Gastrocnemius medialis (tissue), 4 donors: Measurements from ENCODE around the gene SEMA4C.

Experiments
- CTCF ChIP-seq, 5 experiments: fragments of 450-650 bp in 3 of 5; fragments of 200-600 bp in 2 of 5; sonication (generic) in 2 of 5; IDR thresholded peaks in 4 of 5; conservative IDR thresholded peaks in 1 of 5; 1 replicate in 4 of 5; 2 replicates in 1 of 5; pipeline ENCODE4 v1.5.1; 2016 to 2019; ENCODE audit warnings: antibody characterized with exemption in 5 of 5, mild to moderate bottlenecking in 3 of 5, moderate library complexity in 3 of 5
- POLR2A ChIP-seq, 2 donors: fragments of 450-650 bp; IDR thresholded peaks; one replicate each; pipeline ENCODE4 v1.6.1; 2017; ENCODE audit warnings: antibody characterized with exemption in 2 of 2, mild to moderate bottlenecking in 2 of 2, moderate library complexity in 2 of 2

- TF ChIP-seq CTCF (IDR thresholded peaks at IDR 0.05 in 4 of 5, conservative IDR thresholded peaks at IDR 0.05 in 1 of 5) = no peak
- TF ChIP-seq POLR2A (IDR thresholded peaks at IDR 0.05) = no peak
Measured at GRCh38 chr2:96813656-96814055, 56.2 kb downstream of the SEMA4C start.
